Esophagus squamous epithelium (tissue), 5 donors: ENCODE measurements around the gene PEX13. TPM values are rescaled to one million over a fixed set of nuclear protein-coding genes. Genes with fewer than 3 reads are reported as not detected.
A peak's percentile ranks its signal among the peaks of the same experiment; 100 is the strongest.
"Not testable (repeated sequence)": the region's sequence is repeated elsewhere in the genome, so short reads cannot be mapped to it uniquely, and the experiment has no call there.

Source experiments
- DNase-seq: peaks from one replicate; lab custom pipeline; 2025; lab: John Stamatoyannopoulos, UW
- H3K27ac ChIP-seq, 4 donors: fragments of 200-600 bp; sonication (generic); one replicate each; pipeline ENCODE4 v1.5.1; 2016 to 2019; ENCODE audit warnings: mild to moderate bottlenecking in 1 of 4
- H3K27me3 ChIP-seq, 4 donors: fragments of 200-600 bp; sonication (generic); 1 replicate in 3 of 4; 2 replicates in 1 of 4; pipeline versions ENCODE4 v1.5.1 to v1.6.0; 2017 to 2021; ENCODE audit warnings: antibody characterized with exemption in 1 of 4
- H3K36me3 ChIP-seq, 3 donors: fragments of 200-600 bp; sonication (generic); one replicate each; pipeline ENCODE4 v1.5.1; 2016 to 2019
- H3K4me1 ChIP-seq, 3 donors: fragments of 200-600 bp; sonication (generic); one replicate each; pipeline ENCODE4 v1.5.1; 2017 to 2019
- H3K4me3 ChIP-seq, 4 donors: fragments of 200-600 bp; sonication (generic); 1 replicate in 3 of 4; 2 replicates in 1 of 4; pipeline ENCODE4 v1.5.1; 2016 to 2019; ENCODE audit warnings: mild to moderate bottlenecking in 2 of 4, moderate library complexity in 1 of 4
- H3K9me3 ChIP-seq, 3 donors: fragments of 200-600 bp; sonication (generic); one replicate each; pipeline ENCODE4 v1.5.1; 2016 to 2019
- POLR2A ChIP-seq, 4 donors: fragments of 450-650 bp; IDR thresholded peaks; one replicate each; pipeline ENCODE4 v1.6.1; 2017; ENCODE audit warnings: antibody characterized with exemption in 4 of 4, mild to moderate bottlenecking in 4 of 4, moderate library complexity in 3 of 4
- WGBS, 2 donors: methylation state at CpG; one replicate each; pipeline ENCODE4 v1.1.5; 2018; 5-methylcytosine and 5-hydroxymethylcytosine counted together
- intact Hi-C: fragments of 100-400 bp; cut with DNase I; formaldehyde crosslinking; loops from one replicate; pipeline ENCODE4 v1.15.0; 2022
- total RNA-seq, 4 donors: library from RNA; depleted of rRNA; stranded (reverse); fragments of >200 nt; gene quantifications; one replicate each; pipeline ENCODE4 v1.1.0, GENCODE V29; 2016
- TF ChIP-seq, protein P1 (sequence below), 6 experiments: fragments of 450-650 bp in 4 of 6; fragments of 200-600 bp in 2 of 6; sonication (generic) in 2 of 6; IDR thresholded peaks; one replicate each; pipeline ENCODE4 v1.5.1; 2016 to 2019; ENCODE audit warnings: antibody characterized with exemption in 6 of 6, mild to moderate bottlenecking in 4 of 6, moderate library complexity in 4 of 6
- donor health status: DM: yes; HTN: yes; CAD: no.

Gene PEX13
- total RNA-seq, 4 donors from 2014 or later, result 19.6 to 39.3 (median 28.5) TPM

DNA sequence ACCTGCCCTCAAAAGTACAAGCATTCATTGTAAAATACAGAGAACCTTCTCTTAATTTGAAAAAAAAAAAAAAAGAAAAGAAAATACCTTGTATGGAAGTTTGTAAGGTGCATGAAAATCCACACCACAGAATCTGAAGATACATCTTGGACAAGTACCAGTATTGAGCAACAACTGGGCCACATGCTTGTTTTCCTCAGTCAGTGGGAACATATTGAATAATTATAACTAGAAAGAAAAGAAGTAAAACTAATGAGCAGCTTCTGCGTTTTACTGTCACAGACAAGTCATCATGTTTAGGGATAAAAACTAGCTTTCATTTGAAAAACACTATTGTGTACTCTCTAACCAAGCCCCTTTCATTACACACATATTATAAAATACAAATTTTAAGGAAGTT lies 5.8 kb upstream of the PEX13 start:
- Histone ChIP-seq H3K27ac (peak overlapping the region in 2 of 4 donors; percentile 4 to 22), H3K27me3 (no peaks in the 10 kb centered on the region), H3K4me3 (no peak overlapping the region), H3K36me3 (peaks cover 0 to 6% (median 0%) of the 10 kb centered on the region in 3 donors), H3K9me3 (no peaks in the 10 kb centered on the region), H3K4me1 (peaks cover 10 to 47% (median 13%) of the 10 kb centered on the region in 3 donors)
- intact Hi-C loops, result no loop called here
- no peak for DNase-seq
- 39 to 45% methylated on average over 1 of the region's 1 CpG for WGBS, 2 donors
- TF ChIP-seq, protein P1, sequence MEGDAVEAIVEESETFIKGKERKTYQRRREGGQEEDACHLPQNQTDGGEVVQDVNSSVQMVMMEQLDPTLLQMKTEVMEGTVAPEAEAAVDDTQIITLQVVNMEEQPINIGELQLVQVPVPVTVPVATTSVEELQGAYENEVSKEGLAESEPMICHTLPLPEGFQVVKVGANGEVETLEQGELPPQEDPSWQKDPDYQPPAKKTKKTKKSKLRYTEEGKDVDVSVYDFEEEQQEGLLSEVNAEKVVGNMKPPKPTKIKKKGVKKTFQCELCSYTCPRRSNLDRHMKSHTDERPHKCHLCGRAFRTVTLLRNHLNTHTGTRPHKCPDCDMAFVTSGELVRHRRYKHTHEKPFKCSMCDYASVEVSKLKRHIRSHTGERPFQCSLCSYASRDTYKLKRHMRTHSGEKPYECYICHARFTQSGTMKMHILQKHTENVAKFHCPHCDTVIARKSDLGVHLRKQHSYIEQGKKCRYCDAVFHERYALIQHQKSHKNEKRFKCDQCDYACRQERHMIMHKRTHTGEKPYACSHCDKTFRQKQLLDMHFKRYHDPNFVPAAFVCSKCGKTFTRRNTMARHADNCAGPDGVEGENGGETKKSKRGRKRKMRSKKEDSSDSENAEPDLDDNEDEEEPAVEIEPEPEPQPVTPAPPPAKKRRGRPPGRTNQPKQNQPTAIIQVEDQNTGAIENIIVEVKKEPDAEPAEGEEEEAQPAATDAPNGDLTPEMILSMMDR (IDR thresholded peaks at IDR 0.05), result no peak
- no peak for TF ChIP-seq POLR2A (IDR thresholded peaks at IDR 0.05)

DNA sequence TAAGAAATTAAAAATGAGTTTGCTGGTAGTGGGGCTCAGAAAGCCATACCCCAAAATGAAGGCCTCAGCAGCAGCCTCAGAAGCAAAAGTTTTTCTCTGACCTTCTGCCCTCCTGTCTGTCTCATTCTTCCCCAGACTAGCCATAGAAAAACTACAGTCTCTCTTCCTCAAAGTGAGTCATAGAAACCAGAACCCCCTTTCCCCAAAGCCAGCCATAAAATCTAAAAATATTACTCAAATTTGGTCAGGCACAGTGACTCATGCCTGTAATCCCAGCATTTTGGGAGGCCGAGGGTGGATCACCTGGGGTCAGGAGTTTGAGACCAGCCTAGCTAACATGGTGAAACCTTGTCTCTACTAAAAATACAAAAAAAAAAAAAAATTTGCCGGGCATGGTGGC lies 5.2 kb upstream of the PEX13 start:
- H3K27me3 ChIP-seq, H3K36me3 ChIP-seq, DNase-seq, H3K4me3 ChIP-seq, intact Hi-C loops, H3K9me3 ChIP-seq: not testable (repeated sequence)
- peaks cover 10 to 47% (median 13%) of the 10 kb centered on the region in 3 donors for H3K4me1 ChIP-seq
- H3K27ac ChIP-seq, result peak overlapping the region in 3 of 4 donors; percentile 4 to 26 (median 22)
- WGBS, 2 donors, result 46 to 48% methylated on average over 2 of the region's 2 CpGs

DNA sequence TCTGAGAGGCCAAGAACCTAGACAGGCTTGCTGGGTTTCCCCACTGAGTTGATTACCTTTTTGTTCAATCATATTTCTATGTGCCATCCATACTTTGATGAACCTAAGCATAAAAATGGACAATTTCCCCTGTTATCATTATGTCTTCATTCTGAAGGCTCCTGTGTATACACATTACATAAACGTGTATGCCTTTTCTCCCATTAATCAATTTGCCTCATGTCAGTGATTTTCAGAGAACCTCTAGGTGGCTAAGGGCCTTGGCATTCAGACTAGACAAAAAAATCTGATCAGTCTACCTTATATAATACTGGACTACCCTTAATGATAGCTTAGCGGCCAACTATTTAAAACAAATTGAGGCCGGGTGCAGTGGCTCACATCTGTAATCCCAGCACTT lies 4.1 kb upstream of the PEX13 start:
- no peaks in the 10 kb centered on the region for H3K27me3 ChIP-seq
- H3K9me3 ChIP-seq, result no peaks in the 10 kb centered on the region
- DNase-seq, result no peak
- peaks cover 0 to 4% (median 0%) of the 10 kb centered on the region in 3 donors for H3K36me3 ChIP-seq
- WGBS, 2 donors, result 60 to 68% methylated on average over 3 of the region's 3 CpGs
- peak overlapping the region in 1 of 4 donors; percentile 96 for H3K27ac ChIP-seq
- peaks cover 10 to 47% (median 13%) of the 10 kb centered on the region in 3 donors for H3K4me1 ChIP-seq
- intact Hi-C loops, result no loop called here
- no peak for TF ChIP-seq POLR2A (IDR thresholded peaks at IDR 0.05)
- TF ChIP-seq, protein P1 (IDR thresholded peaks at IDR 0.05), result no peak
- no peak overlapping the region for H3K4me3 ChIP-seq

DNA sequence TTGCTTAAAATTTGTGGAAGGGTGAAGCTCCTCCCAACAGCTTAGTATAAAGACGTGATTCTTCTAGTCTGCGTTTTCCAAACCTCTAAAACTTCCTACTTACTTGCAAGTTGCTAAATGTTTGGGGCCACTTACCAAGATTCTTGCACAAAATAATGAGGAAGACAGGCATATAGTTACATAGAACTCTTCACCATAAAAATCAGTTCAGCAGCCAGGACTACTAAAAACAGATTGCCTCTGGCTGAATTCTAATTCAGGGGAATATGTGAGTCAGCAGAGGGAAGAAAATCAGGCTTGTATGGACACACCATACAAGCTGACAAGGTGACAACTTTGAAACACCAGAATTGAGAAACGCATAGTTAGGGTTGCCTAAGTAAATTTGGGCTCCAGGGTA lies 2.8 kb upstream of the PEX13 start:
- Histone ChIP-seq H3K4me1 (peaks cover 10 to 59% (median 20%) of the 10 kb centered on the region in 3 donors), H3K36me3 (no peaks in the 10 kb centered on the region), H3K27me3 (no peaks in the 10 kb centered on the region), H3K9me3 (no peaks in the 10 kb centered on the region), H3K27ac (peak overlapping the region; percentile 51 to 96 (median 88)), H3K4me3 (no peak overlapping the region)
- intact Hi-C loops, result no loop called here
- WGBS, 2 donors, result 25 to 51% methylated on average over 3 of the region's 3 CpGs
- DNase-seq, result no peak
- TF ChIP-seq, protein P1 (IDR thresholded peaks at IDR 0.05), result no peak
- TF ChIP-seq POLR2A (IDR thresholded peaks at IDR 0.05), result no peak

DNA sequence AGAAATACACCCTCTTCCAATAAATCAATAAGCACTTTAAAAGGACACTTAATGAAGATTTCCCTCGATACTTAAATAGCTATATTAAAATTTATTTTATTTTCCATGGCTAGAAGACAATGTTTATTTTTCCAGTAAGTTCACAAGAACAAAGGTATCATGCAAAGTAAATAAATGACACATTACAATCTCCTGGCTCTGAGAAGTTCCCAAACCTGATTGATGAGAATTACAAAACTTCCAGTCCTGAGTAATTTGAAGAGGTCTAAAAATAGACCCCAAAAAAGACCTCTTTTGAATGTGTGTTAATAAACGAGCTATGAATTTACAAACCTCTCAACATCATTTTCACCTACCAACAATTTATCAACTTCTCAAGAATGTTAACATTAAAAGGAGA lies 1.5 kb upstream of the PEX13 start:
- Histone ChIP-seq H3K27me3 (no peaks in the 10 kb centered on the region), H3K27ac (peak overlapping the region; percentile 88 to 96 (median 92)), H3K4me3 (peak overlapping the region; percentile 63 to 94 (median 78)), H3K36me3 (peaks cover 0 to 3% (median under 1%) of the 10 kb centered on the region in 3 donors), H3K9me3 (no peaks in the 10 kb centered on the region), H3K4me1 (peaks cover 10 to 71% (median 20%) of the 10 kb centered on the region in 3 donors)
- TF ChIP-seq, protein P1 (IDR thresholded peaks at IDR 0.05), result no peak
- TF ChIP-seq POLR2A (IDR thresholded peaks at IDR 0.05), result no peak
- no peak for DNase-seq
- 14 to 15% methylated on average over 2 of the region's 2 CpGs for whole genome bisulfite sequencing, 2 donors
- intact Hi-C loops, result no loop called here
